CD4-positive, alpha-beta memory T cell (primary cell): Measurements from ENCODE around the gene TNS1. TPM values are rescaled to one million over a fixed set of nuclear protein-coding genes. Genes with fewer than 3 reads are reported as not detected.

Experiments
- CTCF ChIA-PET: fragments of 350-600 bp; sonication (Branson Sonifier 250); formaldehyde crosslinking; loops from one replicate; lab custom pipeline; 2021; ENCODE audit warnings: inconsistent platforms; ENCODE audit not compliant: partially characterized antibody; lab: Charles Lee
- POLR2A ChIA-PET: fragments of 350-600 bp; sonication (Branson Sonifier 250); formaldehyde crosslinking; loops from one replicate; lab custom pipeline; 2021; ENCODE audit not compliant: partially characterized antibody; lab: Charles Lee
- DNase-seq, 5 donors: peaks; one replicate each; pipeline versions ENCODE4 v3.0.0 to v3.0.0-alpha.2; 2020 to 2022; ENCODE audit warnings: mixed read lengths in 1 of 5
- H3K27ac ChIP-seq: one replicate; pipeline ENCODE4 v1.7.0; 2013; ENCODE audit warnings: low read depth, low read length
- H3K27me3 ChIP-seq: 2 replicates; pipeline ENCODE4 v1.7.0; 2013; ENCODE audit warnings: mild to moderate bottlenecking, low read length, moderate library complexity; ENCODE audit not compliant: insufficient read depth
- H3K36me3 ChIP-seq: 2 replicates; pipeline ENCODE4 v1.7.0; 2013; ENCODE audit warnings: mild to moderate bottlenecking, low read length, moderate library complexity; ENCODE audit not compliant: insufficient read depth
- H3K4me1 ChIP-seq: 2 replicates; pipeline ENCODE4 v1.7.0; 2013; ENCODE audit warnings: mild to moderate bottlenecking, low read length, moderate library complexity; ENCODE audit not compliant: insufficient read depth
- H3K4me3 ChIP-seq, 2 donors: one replicate each; pipeline ENCODE4 v1.7.0; 2013; ENCODE audit warnings: low read length in 2 of 2, mild to moderate bottlenecking in 1 of 2
- H3K9me3 ChIP-seq, 2 donors: one replicate each; pipeline ENCODE4 v1.7.0; 2013; ENCODE audit warnings: low read length in 2 of 2, control low read depth in 1 of 2; ENCODE audit not compliant: control insufficient read depth in 1 of 2
- H3K27ac Mint-ChIP-seq, 7 donors: one replicate each; pipeline ENCODE4 v1.8.0; 2020 to 2021; ENCODE audit warnings: mixed read lengths in 7 of 7, mild to moderate bottlenecking in 6 of 7, inconsistent platforms in 3 of 7, moderate library complexity in 3 of 7
- H3K27me3 Mint-ChIP-seq, 2 donors: one replicate each; pipeline ENCODE4 v1.8.0; 2020 to 2021; ENCODE audit warnings: mixed read lengths in 2 of 2
- H3K36me3 Mint-ChIP-seq, 2 donors: one replicate each; pipeline ENCODE4 v1.8.0; 2020 to 2021; ENCODE audit warnings: mixed read lengths in 2 of 2, inconsistent platforms in 1 of 2, mild to moderate bottlenecking in 1 of 2
- H3K4me1 Mint-ChIP-seq, 4 donors: one replicate each; pipeline ENCODE4 v1.8.0; 2020 to 2021; ENCODE audit warnings: mixed read lengths in 4 of 4, mild to moderate bottlenecking in 1 of 4
- H3K4me3 Mint-ChIP-seq, 8 donors: one replicate each; pipeline ENCODE4 v1.8.0; 2020 to 2021; ENCODE audit warnings: mixed read lengths in 8 of 8, mild to moderate bottlenecking in 7 of 8, moderate library complexity in 6 of 8, inconsistent platforms in 3 of 8
- H3K9me3 Mint-ChIP-seq, 8 donors: one replicate each; pipeline ENCODE4 v1.8.0; 2020 to 2021; ENCODE audit warnings: mixed read lengths in 8 of 8, mild to moderate bottlenecking in 5 of 8, inconsistent platforms in 3 of 8, moderate library complexity in 1 of 8
- intact Hi-C: fragments of 100-400 bp; cut with micrococcal nuclease; formaldehyde crosslinking; loops from one replicate; pipeline ENCODE4 v1.15.1; 2023
- polyA plus RNA-seq, 2 donors: library from polyadenylated mRNA; unstranded; fragments of 300-500 nt; fragmentation: Illumina TruSeq; gene quantifications; one replicate each; pipeline ENCODE4 v1.2.3, GENCODE V29; 2021
- total RNA-seq, 2 experiments: library from RNA; stranded (reverse); gene quantifications; one replicate each; pipeline ENCODE4 v1.2.3, GENCODE V29; 2021

Gene TNS1
- total and polyA plus RNA-seq, 4 experiments from 2014 or later: 0.78 to 1.2 TPM; not detected in 2

DNA sequence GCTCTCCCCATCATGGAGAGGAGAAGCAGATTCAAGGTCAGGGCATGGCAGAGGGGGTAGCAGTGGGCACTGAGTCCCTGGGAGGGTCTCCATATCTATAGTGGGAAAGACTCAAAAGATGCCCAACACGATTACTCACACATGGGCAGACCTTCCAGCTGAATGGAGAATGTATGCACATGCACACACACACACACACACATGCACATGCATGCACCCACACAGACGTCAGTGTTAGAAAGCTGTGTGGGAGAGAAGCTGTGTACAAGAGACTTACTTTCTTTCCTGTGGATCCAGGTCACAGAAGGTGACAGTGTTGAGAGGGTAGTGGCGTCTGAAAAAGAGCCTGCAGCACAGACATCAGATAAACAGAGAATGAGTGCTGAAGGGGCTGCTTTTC is 194.5 kb downstream of the TNS1 start:
- H3K4me3 ChIP-seq: no peak overlapping the region
- no peak overlapping the region for H3K27ac Mint-ChIP-seq
- H3K9me3 Mint-ChIP-seq: peaks cover 0 to 4% (median 0%) of the 10 kb centered on the region in 8 donors
- peaks cover 0 to 2% (median under 1%) of the 10 kb centered on the region in 4 donors for H3K4me1 Mint-ChIP-seq
- no peaks in the 10 kb centered on the region for H3K4me1 ChIP-seq
- no peaks in the 10 kb centered on the region for H3K36me3 ChIP-seq
- H3K27me3 Mint-ChIP-seq: peaks cover 0 to 5% of the 10 kb centered on the region in 2 donors
- POLR2A ChIA-PET: no interaction called here
- H3K4me3 Mint-ChIP-seq: no peak overlapping the region
- CTCF ChIA-PET: interaction anchor here (11.6 kb wide), 1 partner anchor 18 kb away, joined by 74 read pairs; no protein-coding TSS in a partner anchor
- no peaks in the 10 kb centered on the region for H3K36me3 Mint-ChIP-seq
- DNase-seq: no peak
- H3K27ac ChIP-seq: no peak overlapping the region
- H3K27me3 ChIP-seq: no peaks in the 10 kb centered on the region
- intact Hi-C loops: no loop called here
- no peaks in the 10 kb centered on the region for H3K9me3 ChIP-seq

DNA sequence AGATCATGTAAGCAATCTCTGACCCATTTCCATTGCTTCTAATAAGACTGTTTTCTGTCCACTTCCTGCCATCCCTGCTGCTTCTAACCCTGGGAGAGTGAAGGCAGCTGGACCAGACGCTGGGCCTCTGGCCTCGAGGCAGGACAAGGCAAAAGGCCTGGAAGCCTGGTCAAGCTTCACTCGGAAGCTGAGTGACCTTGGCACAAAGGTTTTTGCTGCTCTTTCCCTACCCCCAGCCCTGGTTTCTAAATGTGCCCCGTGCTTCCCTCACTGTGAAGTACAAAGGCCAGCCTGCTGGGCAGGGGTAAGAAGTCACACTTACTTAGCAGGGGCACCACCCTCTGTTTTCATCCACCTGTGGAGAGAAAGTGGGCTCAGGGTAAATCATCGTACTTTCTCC is 195.0 kb downstream of the TNS1 start:
- H3K4me3 Mint-ChIP-seq: no peak overlapping the region
- POLR2A ChIA-PET: no interaction called here
- Histone ChIP-seq H3K27ac (no peak overlapping the region), H3K27me3 (no peaks in the 10 kb centered on the region), H3K4me1 (no peaks in the 10 kb centered on the region), H3K36me3 (no peaks in the 10 kb centered on the region), H3K9me3 (no peaks in the 10 kb centered on the region), H3K4me3 (no peak overlapping the region)
- no peaks in the 10 kb centered on the region for H3K36me3 Mint-ChIP-seq
- peaks cover 0 to 4% (median 0%) of the 10 kb centered on the region in 8 donors for H3K9me3 Mint-ChIP-seq
- peaks cover 0 to 5% of the 10 kb centered on the region in 2 donors for H3K27me3 Mint-ChIP-seq
- no peak overlapping the region for H3K27ac Mint-ChIP-seq
- no peak for DNase-seq
- H3K4me1 Mint-ChIP-seq: peaks cover 0 to 2% (median under 1%) of the 10 kb centered on the region in 4 donors
- CTCF ChIA-PET: interaction anchor here (11.6 kb wide), 1 partner anchor 17 kb away, joined by 74 read pairs; no protein-coding TSS in a partner anchor
- intact Hi-C loops: no loop called here

DNA sequence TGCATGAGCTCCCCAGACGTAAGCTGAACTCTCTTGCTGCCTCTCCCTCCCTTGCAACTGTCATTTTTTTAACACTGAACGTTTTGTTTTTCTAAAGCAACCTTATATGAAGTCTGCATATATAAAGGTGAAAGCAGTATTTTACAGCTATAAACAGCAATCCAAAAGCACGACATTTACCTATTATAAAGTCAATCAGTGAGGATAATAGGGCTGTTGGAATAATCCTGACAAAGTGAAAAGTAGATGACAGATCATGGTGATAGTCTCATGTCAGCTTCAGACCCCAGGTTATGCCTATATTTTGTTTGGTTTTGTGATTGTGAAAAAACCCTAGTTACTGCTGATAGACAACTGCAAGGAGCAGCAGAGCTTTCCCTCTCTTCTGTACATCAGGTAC is 195.8 kb downstream of the TNS1 start:
- no peak overlapping the region for H3K4me3 ChIP-seq
- H3K27me3 ChIP-seq: no peaks in the 10 kb centered on the region
- H3K36me3 ChIP-seq: no peaks in the 10 kb centered on the region
- no peak overlapping the region for H3K27ac ChIP-seq
- Mint-ChIP-seq H3K4me1 (peaks cover 0 to 2% (median under 1%) of the 10 kb centered on the region in 4 donors), H3K9me3 (peaks cover 0 to 4% (median 0%) of the 10 kb centered on the region in 8 donors), H3K36me3 (no peaks in the 10 kb centered on the region), H3K4me3 (no peak overlapping the region), H3K27ac (no peak overlapping the region), H3K27me3 (peaks cover 0 to 5% of the 10 kb centered on the region in 2 donors)
- no peaks in the 10 kb centered on the region for H3K9me3 ChIP-seq
- ChIA-PET CTCF (interaction anchor here (11.6 kb wide), 1 partner anchor 16 kb away, joined by 74 read pairs; no protein-coding TSS in a partner anchor), POLR2A (no interaction called here)
- H3K4me1 ChIP-seq: no peaks in the 10 kb centered on the region
- no peak for DNase-seq
- intact Hi-C loops: no loop called here

DNA sequence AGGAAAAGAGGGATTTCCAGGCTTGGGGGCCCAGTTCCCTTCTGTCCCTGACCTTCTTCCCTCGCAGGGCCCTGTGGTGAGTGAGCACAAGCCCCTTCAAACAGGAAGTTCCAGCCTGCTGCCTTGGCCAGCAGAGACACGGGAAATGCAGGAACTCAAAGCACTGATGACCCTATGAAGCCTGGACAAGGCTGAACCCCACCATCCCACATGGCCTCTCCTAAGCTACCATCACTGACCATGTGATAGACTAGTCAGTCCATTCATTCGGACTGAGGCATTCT is 196.4 kb downstream of the TNS1 start:
- no peak overlapping the region for H3K27ac ChIP-seq
- no peaks in the 10 kb centered on the region for H3K9me3 ChIP-seq
- Mint-ChIP-seq H3K27me3 (peaks cover 0 to 2% of the 10 kb centered on the region in 2 donors), H3K4me3 (no peak overlapping the region), H3K9me3 (peaks cover 0 to 4% (median 0%) of the 10 kb centered on the region in 8 donors), H3K27ac (no peak overlapping the region), H3K36me3 (no peaks in the 10 kb centered on the region), H3K4me1 (peaks cover 0 to 2% (median under 1%) of the 10 kb centered on the region in 4 donors)
- ChIA-PET CTCF (interaction anchor here (11.6 kb wide), 1 partner anchor 16 kb away, joined by 74 read pairs; no protein-coding TSS in a partner anchor), POLR2A (no interaction called here)
- no peaks in the 10 kb centered on the region for H3K27me3 ChIP-seq
- H3K36me3 ChIP-seq: no peaks in the 10 kb centered on the region
- no peaks in the 10 kb centered on the region for H3K4me1 ChIP-seq
- intact Hi-C loops: no loop called here
- no peak overlapping the region for H3K4me3 ChIP-seq
- DNase-seq: peak in 1 of 5 donors; percentile 9

DNA sequence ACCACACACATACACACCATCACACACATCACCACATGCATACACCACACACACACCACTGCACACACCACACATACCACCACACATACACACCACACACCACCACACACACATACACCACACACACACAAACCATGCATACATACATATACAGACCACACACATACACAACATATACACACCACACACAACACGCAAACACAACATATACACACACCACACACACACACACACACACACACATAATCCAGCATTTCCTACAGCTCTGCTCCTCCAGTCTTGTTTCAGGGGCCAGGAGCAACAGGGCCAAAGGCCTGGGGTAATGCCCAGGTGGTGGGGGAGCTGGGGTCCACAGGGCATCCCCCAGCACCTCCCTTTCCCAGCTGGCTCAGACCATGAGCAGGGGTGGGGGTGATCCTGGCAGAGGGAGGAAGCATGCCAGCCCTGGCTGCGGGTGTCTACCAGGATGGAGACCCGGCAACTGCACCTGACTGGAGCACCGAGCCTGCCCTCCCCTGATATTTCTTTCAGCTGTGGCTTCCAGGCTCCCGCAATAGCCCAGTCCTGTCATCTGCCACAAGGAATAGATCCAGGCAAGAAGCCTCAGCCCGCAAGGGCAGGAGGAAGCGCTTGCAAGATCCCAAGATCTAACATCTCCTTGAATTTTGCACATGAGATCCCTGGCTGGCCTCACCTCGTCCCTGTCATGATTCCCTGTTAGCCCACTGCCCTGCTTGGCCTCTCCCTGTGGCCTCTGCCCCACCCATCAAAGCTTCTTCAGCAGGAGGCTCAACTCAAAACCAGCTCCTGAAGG is 196.9 kb downstream of the TNS1 start:
- Histone ChIP-seq H3K27me3 (no peaks in the 10 kb centered on the region), H3K4me1 (no peaks in the 10 kb centered on the region), H3K36me3 (no peaks in the 10 kb centered on the region), H3K4me3 (no peak overlapping the region), H3K9me3 (no peaks in the 10 kb centered on the region), H3K27ac (no peak overlapping the region)
- Mint-ChIP-seq H3K36me3 (no peaks in the 10 kb centered on the region), H3K9me3 (peaks cover 0 to 4% (median 0%) of the 10 kb centered on the region in 8 donors), H3K27me3 (peaks cover 0 to 2% of the 10 kb centered on the region in 2 donors), H3K4me3 (no peak overlapping the region), H3K4me1 (peaks cover 0 to 2% (median under 1%) of the 10 kb centered on the region in 4 donors), H3K27ac (peak overlapping the region in 1 of 7 donors; percentile 7)
- POLR2A ChIA-PET: no interaction called here
- DNase-seq: peak in 1 of 5 donors; percentile 11
- intact Hi-C loops: no loop called here
- CTCF ChIA-PET: interaction anchor here (11.6 kb wide), 1 partner anchor 15 kb away, joined by 74 read pairs; no protein-coding TSS in a partner anchor

DNA sequence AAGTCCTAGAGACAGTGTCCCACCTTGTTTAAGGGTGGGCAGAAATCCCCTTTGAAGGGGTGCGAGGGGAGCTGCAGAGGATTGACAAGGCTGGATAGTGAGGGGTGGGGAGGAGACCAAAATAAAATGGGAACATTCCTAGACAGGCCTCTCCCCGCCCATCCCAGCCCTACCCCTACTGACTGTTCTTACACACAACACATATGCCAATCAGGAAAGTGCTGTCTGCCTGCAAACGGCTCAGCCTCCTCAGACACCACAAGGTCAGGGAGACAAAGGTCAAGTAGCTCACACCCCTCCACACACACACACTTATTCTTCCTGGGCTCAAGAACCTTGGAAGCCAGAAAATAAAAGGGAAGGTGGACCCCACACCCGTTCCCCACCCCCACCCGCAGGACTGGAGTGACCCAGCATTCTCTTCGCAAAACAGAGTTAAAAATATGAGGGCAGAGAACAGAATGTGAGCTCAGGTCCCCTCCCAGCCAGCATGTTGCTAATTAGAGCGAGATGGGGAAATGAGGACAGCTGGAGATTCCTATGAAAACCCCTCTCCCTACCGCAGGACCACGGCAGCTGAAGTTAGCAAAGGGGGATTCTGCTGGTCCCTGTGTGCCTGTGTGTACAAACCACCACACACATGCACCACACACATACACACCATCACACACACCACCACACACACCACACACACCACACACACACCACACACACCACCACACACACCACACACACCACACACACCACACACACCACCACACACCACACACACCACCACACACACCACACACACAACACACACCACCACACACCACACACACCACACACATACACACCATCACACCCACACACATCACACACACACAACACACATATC is 197.8 kb downstream of the TNS1 start:
- Histone ChIP-seq H3K27ac (no peak overlapping the region), H3K27me3 (no peaks in the 10 kb centered on the region), H3K9me3 (no peaks in the 10 kb centered on the region), H3K36me3 (no peaks in the 10 kb centered on the region), H3K4me1 (no peaks in the 10 kb centered on the region), H3K4me3 (no peak overlapping the region)
- Mint-ChIP-seq H3K4me1 (peaks cover 0 to 2% (median under 1%) of the 10 kb centered on the region in 4 donors), H3K4me3 (no peak overlapping the region), H3K36me3 (no peaks in the 10 kb centered on the region), H3K9me3 (peaks cover 0 to 4% (median 0%) of the 10 kb centered on the region in 8 donors), H3K27me3 (peaks cover 0 to 2% of the 10 kb centered on the region in 2 donors), H3K27ac (no peak overlapping the region)
- DNase-seq: peak in 1 of 5 donors; percentile 22
- CTCF ChIA-PET: interaction anchor here (11.6 kb wide), 1 partner anchor 14 kb away, joined by 74 read pairs; no protein-coding TSS in a partner anchor
- POLR2A ChIA-PET: no interaction called here
- intact Hi-C loops: no loop called here
